Measurements from ENCODE around the gene BRCA2. TPM values are rescaled to one million over a fixed set of nuclear protein-coding genes. Genes with fewer than 3 reads are reported as not detected.

Gene BRCA2
- total and polyA plus RNA-seq, 2 experiments from 2014 or later, result 28.6 to 38.7 TPM

DNA sequence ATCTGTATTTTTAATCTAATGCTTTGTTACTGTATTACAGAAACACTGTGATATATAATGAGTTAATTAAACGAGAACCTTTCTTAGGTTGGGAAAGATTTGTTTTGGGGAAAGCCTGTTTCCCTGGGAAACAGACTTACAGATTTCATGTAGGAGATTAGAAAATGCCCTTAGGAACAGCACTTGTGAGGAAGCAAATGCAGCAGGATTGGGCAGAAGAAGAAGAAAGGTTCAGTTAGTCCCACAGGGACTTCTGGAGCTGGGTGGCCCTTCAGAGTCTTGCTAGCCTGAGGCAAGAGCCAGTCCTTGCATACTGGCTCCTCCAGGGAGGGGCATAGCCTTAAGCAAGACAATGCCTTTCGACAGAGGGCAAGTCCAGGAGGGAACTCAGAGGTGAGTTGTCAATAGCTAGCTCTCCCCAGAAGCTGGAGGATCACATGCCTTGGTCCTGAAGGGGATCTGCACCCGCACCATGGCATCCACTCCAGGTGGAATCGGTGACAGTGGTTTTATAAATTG is 75.9 kb downstream of the BRCA2 start (continued):
- TF ChIP-seq, protein P1, sequence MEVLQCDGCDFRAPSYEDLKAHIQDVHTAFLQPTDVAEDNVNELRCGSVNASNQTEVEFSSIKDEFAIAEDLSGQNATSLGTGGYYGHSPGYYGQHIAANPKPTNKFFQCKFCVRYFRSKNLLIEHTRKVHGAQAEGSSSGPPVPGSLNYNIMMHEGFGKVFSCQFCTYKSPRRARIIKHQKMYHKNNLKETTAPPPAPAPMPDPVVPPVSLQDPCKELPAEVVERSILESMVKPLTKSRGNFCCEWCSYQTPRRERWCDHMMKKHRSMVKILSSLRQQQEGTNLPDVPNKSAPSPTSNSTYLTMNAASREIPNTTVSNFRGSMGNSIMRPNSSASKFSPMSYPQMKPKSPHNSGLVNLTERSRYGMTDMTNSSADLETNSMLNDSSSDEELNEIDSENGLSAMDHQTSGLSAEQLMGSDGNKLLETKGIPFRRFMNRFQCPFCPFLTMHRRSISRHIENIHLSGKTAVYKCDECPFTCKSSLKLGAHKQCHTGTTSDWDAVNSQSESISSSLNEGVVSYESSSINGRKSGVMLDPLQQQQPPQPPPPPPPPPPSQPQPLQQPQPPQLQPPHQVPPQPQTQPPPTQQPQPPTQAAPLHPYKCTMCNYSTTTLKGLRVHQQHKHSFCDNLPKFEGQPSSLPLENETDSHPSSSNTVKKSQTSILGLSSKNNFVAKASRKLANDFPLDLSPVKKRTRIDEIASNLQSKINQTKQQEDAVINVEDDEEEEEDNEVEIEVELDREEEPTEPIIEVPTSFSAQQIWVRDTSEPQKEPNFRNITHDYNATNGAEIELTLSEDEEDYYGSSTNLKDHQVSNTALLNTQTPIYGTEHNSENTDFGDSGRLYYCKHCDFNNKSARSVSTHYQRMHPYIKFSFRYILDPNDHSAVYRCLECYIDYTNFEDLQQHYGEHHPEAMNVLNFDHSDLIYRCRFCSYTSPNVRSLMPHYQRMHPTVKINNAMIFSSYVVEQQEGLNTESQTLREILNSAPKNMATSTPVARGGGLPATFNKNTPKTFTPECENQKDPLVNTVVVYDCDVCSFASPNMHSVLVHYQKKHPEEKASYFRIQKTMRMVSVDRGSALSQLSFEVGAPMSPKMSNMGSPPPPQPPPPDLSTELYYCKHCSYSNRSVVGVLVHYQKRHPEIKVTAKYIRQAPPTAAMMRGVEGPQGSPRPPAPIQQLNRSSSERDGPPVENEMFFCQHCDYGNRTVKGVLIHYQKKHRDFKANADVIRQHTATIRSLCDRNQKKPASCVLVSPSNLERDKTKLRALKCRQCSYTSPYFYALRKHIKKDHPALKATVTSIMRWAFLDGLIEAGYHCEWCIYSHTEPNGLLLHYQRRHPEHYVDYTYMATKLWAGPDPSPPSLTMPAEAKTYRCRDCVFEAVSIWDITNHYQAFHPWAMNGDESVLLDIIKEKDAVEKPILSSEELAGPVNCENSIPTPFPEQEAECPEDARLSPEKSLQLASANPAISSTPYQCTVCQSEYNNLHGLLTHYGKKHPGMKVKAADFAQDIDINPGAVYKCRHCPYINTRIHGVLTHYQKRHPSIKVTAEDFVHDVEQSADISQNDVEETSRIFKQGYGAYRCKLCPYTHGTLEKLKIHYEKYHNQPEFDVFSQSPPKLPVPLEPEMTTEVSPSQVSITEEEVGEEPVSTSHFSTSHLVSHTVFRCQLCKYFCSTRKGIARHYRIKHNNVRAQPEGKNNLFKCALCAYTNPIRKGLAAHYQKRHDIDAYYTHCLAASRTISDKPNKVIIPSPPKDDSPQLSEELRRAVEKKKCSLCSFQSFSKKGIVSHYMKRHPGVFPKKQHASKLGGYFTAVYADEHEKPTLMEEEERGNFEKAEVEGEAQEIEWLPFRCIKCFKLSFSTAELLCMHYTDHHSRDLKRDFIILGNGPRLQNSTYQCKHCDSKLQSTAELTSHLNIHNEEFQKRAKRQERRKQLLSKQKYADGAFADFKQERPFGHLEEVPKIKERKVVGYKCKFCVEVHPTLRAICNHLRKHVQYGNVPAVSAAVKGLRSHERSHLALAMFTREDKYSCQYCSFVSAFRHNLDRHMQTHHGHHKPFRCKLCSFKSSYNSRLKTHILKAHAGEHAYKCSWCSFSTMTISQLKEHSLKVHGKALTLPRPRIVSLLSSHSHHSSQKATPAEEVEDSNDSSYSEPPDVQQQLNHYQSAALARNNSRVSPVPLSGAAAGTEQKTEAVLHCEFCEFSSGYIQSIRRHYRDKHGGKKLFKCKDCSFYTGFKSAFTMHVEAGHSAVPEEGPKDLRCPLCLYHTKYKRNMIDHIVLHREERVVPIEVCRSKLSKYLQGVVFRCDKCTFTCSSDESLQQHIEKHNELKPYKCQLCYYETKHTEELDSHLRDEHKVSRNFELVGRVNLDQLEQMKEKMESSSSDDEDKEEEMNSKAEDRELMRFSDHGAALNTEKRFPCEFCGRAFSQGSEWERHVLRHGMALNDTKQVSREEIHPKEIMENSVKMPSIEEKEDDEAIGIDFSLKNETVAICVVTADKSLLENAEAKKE (CRISPR knock-in tag; IDR thresholded peaks at IDR 0.05), result no peak
- TF ChIP-seq ZNF331 (CRISPR knock-in tag; IDR thresholded peaks at IDR 0.05; ENCODE audit: low read depth), result no peak

DNA sequence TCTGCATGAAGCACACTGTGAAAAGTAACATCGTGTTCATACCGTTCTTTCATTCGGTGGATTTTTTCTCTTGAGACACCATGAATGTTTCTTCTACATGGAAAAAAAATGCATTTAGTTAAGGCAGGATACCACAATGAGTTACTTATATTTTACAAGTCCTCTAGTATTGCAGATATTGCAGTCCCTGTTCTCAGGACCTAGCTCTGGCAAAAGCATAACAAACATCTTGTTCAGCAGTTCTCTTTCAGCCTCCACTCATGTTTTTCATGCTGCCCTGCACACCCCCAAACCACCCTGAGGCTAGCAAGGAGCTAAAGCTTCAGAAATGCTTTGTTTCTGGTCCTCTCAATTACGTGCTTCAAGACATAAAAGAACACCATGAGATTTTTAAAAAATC is 87.8 kb downstream of the BRCA2 start:
- peaks cover 2% of the 10 kb centered on the region for H3K27me3 Mint-ChIP-seq (ENCODE audit: insufficient read depth, low read depth, poor library complexity)
- no peak overlapping the region for H3K4me3 ChIP-seq
- no peaks in the 10 kb centered on the region for H3K9me3 Mint-ChIP-seq
- H2AFZ ChIP-seq, result no peak overlapping the region
- H3K36me3 Mint-ChIP-seq (ENCODE audit: low read depth), result peaks cover 9% of the 10 kb centered on the region; the same call in 2 of the 3 replicates
- H3K27me3 ChIP-seq (ENCODE audit: insufficient read depth), result no peaks in the 10 kb centered on the region
- no peak overlapping the region for H3K27ac ChIP-seq (ENCODE audit: low read depth)
- H3K4me1 ChIP-seq (ENCODE audit: insufficient read depth), result peaks cover 1% of the 10 kb centered on the region; the same call in 1 of the 2 replicates
- H3K79me2 ChIP-seq (replicated peaks; ENCODE audit: insufficient read depth), result no peaks in the 10 kb centered on the region
- no peak overlapping the region for H3K27ac Mint-ChIP-seq
- DNase-seq (ENCODE audit: low spot score), result no peak
- no peak overlapping the region for H3K4me2 ChIP-seq
- ATAC-seq, result no peak
- no peaks in the 10 kb centered on the region for H3K9me2 ChIP-seq (ENCODE audit: insufficient read depth)
- no peaks in the 10 kb centered on the region for H3F3A ChIP-seq (replicated peaks; ENCODE audit: low read depth)
- H3K36me3 ChIP-seq (ENCODE audit: insufficient read depth), result no peaks in the 10 kb centered on the region
- H3K4me3 Mint-ChIP-seq, result no peak overlapping the region
- H3K4me1 Mint-ChIP-seq, result peaks cover 5% of the 10 kb centered on the region
- H4K20me1 ChIP-seq (replicated peaks; ENCODE audit: insufficient read depth), result no peaks in the 10 kb centered on the region
- TF ChIP-seq EZH2 (IDR thresholded peaks at IDR 0.05; ENCODE audit: low read depth, unreplicated experiment) (no peak), ZNF331 (CRISPR knock-in tag; IDR thresholded peaks at IDR 0.05; ENCODE audit: low read depth) (no peak), ZNF114 (CRISPR knock-in tag; IDR thresholded peaks at IDR 0.05) (no peak), STAT1 (IDR thresholded peaks at IDR 0.05; ENCODE audit: unreplicated experiment) (no peak), POLR2AphosphoS5 (IDR thresholded peaks at IDR 0.05; ENCODE audit: low read depth) (no peak), NANOG (IDR thresholded peaks at IDR 0.05; ENCODE audit: borderline replicate concordance) (no peak)
- TF ChIP-seq, protein P2, sequence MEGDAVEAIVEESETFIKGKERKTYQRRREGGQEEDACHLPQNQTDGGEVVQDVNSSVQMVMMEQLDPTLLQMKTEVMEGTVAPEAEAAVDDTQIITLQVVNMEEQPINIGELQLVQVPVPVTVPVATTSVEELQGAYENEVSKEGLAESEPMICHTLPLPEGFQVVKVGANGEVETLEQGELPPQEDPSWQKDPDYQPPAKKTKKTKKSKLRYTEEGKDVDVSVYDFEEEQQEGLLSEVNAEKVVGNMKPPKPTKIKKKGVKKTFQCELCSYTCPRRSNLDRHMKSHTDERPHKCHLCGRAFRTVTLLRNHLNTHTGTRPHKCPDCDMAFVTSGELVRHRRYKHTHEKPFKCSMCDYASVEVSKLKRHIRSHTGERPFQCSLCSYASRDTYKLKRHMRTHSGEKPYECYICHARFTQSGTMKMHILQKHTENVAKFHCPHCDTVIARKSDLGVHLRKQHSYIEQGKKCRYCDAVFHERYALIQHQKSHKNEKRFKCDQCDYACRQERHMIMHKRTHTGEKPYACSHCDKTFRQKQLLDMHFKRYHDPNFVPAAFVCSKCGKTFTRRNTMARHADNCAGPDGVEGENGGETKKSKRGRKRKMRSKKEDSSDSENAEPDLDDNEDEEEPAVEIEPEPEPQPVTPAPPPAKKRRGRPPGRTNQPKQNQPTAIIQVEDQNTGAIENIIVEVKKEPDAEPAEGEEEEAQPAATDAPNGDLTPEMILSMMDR (conservative IDR thresholded peaks at IDR 0.05; ENCODE audit: low read depth in 2 of 2), result no peak
- TF ChIP-seq, protein P3, sequence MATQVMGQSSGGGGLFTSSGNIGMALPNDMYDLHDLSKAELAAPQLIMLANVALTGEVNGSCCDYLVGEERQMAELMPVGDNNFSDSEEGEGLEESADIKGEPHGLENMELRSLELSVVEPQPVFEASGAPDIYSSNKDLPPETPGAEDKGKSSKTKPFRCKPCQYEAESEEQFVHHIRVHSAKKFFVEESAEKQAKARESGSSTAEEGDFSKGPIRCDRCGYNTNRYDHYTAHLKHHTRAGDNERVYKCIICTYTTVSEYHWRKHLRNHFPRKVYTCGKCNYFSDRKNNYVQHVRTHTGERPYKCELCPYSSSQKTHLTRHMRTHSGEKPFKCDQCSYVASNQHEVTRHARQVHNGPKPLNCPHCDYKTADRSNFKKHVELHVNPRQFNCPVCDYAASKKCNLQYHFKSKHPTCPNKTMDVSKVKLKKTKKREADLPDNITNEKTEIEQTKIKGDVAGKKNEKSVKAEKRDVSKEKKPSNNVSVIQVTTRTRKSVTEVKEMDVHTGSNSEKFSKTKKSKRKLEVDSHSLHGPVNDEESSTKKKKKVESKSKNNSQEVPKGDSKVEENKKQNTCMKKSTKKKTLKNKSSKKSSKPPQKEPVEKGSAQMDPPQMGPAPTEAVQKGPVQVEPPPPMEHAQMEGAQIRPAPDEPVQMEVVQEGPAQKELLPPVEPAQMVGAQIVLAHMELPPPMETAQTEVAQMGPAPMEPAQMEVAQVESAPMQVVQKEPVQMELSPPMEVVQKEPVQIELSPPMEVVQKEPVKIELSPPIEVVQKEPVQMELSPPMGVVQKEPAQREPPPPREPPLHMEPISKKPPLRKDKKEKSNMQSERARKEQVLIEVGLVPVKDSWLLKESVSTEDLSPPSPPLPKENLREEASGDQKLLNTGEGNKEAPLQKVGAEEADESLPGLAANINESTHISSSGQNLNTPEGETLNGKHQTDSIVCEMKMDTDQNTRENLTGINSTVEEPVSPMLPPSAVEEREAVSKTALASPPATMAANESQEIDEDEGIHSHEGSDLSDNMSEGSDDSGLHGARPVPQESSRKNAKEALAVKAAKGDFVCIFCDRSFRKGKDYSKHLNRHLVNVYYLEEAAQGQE (IDR thresholded peaks at IDR 0.05; ENCODE audit: unreplicated experiment), result no peak
